RKO (cell line): Measurements from ENCODE around the gene VEGFB.

Experiments used
- DNase-seq: peaks from one replicate; pipeline ENCODE4 v3.0.0-alpha.2; 2016; ENCODE audit warnings: low spot score

Gene VEGFB

DNA sequence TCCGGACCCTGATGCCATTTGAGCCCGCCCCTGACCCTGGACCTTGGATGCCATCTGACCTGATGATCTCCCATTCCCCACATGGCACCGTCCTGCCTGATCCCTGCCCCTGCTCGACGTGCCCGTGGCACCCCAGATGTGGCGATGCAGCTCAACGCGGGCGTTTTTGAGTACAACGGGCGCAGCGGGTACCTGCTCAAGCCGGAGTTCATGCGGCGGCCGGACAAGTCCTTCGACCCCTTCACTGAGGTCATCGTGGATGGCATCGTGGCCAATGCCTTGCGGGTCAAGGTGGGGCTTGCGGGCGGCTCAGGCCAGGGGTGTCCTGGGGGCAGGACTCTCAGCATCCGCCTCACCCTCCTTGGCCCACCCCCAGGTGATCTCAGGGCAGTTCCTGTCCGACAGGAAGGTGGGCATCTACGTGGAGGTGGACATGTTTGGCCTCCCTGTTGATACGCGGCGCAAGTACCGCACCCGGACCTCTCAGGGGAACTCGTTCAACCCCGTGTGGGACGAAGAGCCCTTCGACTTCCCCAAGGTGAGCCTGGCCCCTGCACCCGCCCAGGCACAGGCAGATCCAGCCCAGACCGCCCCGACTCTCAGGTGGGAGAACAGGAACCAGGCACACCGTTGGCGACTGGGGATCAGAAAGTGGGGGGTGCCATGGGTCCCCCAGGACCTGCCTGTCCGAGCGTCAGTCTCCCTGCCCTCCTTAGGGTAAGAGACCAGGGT lies 28.1 kb downstream of the VEGFB start:
- DNase-seq: no peak

DNA sequence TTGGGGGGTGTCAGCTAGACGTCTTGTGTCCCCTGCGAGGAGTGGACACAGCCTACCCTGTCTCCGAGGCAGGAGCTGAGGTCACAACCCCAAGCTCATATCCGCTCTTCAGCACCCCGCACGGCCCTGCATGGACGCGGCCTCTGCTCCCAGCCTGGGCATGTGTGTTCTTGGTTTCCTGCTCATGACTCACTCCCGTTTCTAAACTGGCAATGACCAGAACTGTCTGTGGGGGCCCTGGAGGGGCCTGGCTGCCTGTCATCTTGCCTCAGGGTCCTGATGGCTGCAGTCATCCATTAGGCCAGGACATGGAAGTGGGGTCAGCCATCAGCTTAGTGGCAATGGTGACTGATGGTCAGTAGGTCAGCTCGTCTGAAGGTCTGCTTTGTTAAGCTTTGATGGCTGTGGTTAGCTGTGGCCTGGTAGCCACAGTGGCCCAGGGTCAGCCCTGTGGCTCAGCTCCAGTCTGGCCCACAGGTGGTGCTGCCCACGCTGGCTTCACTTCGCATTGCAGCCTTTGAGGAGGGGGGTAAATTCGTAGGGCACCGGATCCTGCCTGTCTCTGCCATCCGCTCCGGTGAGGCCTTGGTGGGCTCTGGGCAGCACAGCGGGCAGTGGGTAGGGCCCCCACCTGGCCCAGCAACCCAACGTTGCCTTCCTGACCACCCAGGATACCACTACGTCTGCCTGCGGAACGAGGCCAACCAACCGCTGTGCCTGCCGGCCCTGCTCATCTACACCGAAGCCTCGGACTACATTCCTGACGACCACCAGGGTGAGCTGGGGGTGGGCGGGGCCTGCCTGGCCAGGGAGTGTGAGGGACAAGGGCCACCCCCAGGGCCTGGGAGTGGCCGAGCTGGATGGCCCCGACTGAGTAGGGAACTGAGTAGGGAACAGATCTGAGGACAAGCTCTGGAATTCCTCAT lies 28.9 kb downstream of the VEGFB start:
- DNase-seq: no peak

DNA sequence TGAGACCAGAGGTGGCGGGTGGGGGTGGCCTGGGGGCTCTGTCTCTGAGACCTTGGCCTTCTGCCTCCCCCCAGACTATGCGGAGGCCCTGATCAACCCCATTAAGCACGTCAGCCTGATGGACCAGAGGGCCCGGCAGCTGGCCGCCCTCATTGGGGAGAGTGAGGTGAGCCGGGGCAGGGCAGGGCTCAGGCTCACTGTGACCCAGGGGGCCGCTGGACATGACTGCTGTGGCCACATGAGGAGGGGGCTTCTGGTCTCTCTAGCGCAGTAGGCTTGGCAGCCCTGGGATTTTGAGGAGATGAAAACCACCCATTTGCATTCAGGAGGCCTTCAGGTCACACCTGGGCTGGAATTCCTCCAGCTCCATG lies 29.5 kb downstream of the VEGFB start:
- no peak for DNase-seq

DNA sequence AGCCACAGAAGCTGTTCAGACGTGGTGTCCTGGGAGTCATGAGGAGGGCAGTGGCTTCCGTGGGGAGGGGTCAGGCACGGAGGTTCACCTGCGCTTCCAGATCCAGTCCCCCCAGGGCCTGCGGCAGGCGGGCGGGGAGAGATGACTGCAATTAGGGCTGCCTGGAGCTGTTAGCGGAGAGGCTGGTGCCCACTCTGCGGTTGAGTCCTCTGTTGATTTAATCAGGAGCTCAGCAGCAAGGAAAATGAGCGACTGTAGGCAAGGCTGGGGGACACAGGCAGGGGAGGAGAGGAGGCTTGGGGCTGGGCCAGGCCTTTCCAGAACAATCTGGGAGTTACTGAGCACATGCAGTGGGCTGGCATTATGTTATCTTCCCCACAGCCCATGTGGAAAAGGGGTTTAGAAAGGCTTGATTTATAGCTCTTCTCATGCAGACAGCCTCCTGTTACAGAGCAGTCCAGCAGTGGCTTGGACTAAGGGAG lies 30.0 kb downstream of the VEGFB start:
- DNase-seq: no peak

DNA sequence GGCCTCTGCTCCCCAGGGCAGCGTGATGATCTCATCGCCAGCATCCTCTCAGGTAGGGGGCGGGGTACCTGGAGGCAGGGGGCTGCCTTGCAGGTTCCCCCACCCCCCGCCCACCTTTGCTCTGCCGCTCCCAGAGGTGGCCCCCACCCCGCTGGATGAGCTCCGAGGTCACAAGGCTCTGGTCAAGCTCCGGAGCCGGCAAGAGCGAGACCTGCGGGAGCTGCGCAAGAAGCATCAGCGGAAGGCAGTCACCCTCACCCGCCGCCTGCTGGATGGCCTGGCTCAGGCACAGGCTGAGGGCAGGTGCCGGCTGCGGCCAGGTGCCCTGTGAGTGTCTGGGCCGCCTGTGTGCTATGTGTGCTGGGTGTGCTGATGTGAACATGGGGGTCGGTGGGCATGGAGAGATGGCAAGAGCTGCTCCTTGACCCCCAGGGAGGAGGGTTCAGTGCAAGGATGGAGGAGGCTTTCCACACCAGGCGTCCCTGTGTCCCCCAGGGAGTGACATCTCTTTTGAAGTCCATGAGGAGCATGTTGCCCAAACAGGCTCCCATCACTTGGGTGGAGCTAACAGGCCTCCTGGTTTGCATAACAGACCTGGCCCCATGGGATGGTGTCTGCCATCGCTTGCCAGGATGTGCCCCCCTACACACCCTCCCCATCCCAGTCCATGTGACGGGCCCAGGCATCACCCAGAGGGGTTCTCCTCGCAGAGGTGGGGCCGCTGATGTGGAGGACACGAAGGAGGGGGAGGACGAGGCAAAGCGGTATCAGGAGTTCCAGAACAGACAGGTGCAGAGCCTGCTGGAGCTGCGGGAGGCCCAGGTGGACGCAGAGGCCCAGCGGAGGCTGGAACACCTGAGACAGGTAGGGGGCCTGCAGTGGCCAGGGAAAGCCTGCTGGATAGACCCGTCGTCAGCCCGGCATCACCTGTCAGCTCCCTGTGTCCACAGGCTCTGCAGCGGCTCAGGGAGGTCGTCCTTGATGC lies 31.1 kb downstream of the VEGFB start:
- no peak for DNase-seq

DNA sequence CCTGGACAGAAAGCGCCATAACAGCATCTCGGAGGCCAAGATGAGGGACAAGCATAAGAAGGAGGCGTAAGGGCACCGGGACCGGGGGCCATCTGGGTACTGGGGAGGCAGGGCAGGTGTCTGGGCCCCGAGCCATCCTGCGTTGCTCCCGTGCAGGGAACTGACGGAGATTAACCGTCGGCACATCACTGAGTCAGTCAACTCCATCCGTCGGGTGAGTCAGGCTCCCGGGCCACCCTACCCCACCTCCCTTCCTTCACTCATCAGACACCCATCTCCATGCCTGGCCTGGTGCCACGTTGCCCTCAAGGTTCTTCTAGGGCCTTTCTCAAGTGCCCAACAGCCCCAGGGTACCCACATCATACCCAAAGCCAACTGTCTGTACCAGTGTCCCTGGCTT lies 32.0 kb downstream of the VEGFB start:
- peak; percentile 69 for DNase-seq

DNA sequence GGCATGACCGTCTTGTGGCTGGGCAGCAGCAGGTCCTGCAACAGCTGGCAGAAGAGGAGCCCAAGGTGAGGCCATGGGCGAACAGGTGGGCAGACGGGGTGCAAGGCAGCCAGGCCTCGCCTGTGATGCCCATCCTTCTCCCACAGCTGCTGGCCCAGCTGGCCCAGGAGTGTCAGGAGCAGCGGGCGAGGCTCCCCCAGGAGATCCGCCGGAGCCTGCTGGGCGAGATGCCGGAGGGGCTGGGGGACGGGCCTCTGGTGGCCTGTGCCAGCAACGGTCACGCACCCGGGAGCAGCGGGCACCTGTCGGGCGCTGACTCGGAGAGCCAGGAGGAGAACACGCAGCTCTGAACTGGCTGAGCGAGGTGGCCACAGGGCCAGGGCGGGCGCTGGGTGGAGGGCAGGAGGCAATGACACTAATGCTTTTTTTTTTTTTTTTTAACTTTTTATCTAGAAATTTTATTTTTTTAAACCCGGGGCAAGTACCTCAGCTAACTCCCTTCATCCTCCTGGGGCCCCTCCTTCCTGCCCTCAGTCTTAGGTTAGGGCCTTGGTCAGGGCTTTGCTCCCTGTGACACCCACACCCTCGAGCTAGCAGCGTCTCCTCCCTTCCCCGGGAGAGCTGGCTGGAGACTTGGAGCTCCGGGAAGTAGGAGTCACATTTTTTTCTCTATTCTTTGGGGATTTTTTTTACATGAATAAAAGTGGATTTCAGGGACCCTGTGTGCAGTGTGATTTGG lies 33.0 kb downstream of the VEGFB start:
- DNase-seq: no peak

DNA sequence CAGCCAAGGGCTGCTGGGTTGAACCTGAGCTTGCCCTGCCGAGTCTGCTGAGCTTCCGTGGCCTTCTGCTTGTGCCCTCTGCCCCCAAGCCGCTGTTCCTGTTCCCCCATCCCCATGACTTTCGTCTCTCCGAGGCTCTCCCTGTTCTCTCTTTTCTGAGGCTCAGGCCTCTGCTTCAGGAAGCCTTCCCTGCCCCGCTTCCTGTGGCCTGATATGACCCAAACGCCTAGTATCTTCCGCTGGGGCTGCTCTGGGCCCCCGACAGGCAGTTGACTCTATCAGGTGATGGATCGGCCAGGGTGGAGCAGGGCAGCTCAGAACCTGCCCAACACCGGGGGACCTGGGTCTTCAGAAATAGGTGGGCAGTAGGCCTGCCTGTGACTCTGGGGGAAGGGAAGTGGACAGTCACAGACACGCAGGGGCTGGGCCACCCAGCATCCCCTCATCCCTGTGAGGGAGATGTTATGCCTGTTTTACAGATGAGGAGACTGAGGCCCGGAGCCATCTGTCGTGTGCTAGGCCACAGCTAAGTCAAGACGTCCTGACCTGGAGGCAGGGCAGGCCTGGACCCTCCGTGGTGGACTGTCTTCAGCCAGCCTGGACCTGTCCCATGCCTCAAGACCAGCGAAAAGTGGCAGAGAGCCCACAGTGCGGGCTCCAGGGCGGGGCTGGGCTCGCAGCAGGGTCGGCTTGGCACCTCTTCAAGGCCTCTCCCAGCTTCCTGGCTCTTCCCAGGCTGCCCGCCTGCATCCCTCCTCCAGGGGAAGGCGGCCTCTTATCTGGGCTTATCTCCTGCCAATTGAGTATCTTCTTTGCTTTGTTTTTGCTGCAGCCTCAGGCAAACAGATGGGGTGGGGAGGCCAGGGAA lies 33.9 kb downstream of the VEGFB start:
- DNase-seq: peak; percentile 25

DNA sequence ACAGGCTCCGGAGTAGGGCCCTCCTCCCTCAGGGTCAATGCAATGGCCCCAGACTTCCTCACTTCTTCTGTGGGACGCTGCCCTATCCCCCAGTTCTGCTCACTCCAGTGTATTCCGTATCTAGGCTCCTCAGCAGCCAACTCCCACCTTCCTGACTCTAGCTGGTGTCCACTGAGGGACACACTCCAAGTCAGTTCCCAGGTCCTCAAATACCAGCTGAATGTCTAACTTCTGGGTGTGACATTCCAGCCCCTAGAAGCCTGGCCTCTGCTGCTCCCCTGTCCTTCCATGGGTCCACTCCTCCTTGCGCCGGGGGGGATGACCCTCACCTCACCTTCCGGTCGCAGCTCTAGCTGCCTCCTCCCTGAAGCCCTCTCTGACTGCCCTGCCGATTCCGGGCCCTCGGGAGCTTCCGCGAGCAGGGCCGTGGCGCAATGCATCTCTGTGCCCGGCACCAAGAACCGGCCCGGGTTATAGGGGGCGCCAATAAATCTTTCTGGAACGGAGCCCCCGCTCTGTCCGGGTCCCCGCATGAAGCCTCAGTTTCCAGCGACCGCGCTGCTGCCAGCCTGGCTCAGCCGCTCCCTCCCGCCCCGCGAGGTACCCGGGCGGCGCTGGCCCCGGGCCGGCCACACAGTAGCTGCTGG lies 34.6 kb downstream of the VEGFB start:
- DNase-seq: peak; percentile 81

DNA sequence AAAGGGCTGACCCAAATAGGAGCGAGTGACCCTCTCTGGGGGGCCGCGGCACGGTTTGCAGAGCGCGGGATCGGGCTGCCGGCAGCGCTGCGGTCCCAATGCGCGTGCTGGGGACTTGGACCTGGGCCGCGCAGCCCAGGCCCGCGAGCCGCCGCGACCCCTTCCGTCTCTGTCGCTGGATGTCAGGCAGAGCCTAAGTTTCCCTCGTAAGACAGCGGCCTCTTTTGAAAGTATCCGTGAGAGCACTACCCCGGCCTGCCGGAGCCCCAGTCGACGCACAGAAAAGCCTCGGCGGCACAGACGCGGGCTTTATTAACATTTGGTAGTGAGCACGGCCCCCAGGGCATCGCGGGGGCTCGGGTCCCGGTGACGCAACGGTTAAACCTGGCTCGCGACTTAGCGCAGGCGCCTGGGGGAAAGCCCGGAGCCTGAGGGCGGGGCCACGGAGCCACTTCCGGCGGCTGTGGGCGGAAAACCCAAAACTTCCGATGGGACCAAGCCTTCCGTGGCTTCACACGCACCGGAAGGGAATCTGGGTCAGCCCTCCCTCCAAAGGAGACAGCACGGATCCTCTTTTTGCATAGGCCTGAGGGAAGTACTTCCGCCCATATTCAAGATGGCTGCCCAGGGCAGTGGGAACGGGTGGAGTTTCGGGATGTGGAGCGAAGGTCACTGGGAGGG lies 35.3 kb downstream of the VEGFB start:
- peak; percentile 99 for DNase-seq

DNA sequence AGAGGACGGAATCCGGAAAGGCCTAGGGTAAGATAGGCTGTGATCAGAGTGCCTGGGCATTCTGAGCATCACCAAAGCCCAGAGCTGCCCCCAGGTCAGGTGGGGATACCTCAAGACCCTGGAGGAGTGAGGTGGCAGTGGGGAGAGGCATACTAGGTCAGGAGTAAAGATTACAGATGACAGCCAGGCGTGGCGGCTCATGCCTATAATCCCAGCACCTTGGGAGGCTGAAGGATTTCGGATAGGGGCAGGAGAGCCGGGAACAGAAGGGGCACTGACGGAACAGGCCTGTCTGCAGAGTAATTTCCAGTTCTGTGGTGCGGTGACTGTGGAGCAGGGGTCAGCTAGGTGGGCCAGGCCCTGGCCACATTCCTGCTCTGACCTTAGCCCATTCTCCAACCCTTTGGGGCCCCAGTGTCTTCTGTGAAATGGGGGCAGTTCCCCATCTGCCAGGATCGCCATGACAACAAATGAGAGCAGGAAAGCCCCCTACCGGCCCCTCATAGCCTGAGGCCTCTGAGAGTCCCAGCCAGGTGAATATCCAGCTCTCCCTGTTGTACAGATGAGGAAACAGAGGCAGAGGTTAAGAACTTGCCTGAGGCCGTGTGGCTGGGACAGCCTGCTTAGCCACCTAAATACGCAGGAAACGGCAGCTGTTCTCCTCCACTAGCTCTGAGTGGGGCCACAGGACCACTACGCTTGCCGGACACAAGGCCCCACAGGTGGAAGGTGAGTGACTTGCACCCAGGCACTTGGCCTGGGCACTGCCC lies 40.8 kb downstream of the VEGFB start:
- no peak for DNase-seq

DNA sequence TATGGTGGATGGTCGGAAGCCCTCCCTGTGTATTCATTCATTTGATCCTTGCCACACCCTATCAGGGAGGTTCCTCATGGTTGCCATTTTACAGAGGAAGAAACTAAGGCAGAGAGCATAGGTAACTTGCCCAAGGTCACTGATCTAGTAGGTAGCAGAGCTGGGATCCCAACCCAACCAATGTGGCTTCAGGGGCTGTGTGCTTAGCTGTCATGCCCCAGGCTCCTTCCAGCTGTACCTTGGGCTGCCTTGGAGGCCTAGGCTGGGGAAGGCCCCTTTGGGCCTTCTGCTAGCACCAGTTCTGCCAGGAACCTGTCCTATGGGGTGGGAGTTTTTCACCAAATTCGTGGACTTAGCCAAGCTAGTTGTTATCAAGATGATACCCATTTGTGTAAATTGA lies 41.5 kb downstream of the VEGFB start:
- no peak for DNase-seq

DNA sequence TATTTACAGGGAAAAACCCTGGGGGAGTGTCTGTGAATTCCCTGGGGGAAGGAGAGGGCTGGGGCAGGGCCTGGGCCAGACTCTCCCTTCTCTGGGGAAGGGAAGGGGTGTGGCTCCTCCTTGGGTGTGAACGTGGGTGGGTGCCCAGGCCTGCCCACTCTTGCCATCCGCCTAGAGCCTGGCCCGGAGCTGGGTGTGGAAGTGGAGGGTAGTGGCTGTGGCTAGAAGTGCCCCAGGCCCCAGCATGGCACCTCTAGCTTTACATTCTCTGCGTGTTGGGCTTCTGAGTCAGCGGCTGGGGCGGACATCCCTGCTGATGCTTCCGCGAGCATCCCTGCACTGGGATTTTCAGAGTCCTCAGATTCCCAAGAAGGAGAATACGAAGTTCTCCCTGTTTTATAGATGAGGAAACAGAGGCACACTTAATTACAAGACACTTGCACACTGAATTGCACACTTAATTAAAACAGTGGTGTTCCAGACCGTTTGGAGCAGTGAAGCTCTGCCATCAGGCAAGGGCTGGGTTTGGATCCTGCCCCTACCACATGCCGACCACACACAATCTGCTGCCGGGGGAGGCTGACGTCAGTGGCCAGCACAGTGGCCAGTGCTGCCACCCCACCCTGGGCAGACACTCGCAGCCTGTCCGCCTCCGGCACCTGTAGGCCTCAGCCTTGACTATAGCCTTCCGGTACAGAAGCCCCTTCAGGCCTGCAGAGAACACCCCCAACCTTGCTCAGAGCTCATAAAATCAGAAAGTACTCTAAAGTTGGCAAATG lies 42.5 kb downstream of the VEGFB start:
- no peak for DNase-seq

DNA sequence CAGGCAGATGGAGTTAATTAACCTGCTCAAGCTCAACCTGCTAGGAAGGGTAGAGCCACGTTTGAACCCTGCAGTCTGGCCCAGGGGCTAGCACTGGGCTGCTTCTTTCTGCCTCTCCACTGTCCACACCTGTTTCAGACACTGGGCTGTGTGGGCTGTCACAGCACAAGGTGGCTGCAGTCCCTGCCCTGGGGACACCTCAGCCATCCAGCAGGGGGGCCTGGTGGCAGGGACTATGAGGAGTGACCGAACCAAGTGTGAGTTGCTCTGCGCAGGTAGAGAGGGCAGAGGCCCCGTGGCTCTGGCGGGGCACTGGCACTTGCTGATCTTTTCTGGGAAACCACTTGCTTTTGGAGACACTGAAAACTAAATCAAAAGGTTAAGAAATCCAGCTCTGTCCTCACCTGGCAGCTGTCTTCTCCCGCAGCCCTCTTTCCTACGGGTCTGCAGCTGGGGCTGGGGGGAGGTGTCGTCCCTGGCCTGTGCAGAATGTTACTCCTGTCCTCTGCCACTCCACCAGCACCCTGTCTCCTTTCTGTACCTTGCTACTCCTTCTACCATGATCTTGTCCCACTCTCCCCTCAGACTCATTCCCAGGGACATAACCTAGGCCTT lies 44.3 kb downstream of the VEGFB start:
- no peak for DNase-seq

DNA sequence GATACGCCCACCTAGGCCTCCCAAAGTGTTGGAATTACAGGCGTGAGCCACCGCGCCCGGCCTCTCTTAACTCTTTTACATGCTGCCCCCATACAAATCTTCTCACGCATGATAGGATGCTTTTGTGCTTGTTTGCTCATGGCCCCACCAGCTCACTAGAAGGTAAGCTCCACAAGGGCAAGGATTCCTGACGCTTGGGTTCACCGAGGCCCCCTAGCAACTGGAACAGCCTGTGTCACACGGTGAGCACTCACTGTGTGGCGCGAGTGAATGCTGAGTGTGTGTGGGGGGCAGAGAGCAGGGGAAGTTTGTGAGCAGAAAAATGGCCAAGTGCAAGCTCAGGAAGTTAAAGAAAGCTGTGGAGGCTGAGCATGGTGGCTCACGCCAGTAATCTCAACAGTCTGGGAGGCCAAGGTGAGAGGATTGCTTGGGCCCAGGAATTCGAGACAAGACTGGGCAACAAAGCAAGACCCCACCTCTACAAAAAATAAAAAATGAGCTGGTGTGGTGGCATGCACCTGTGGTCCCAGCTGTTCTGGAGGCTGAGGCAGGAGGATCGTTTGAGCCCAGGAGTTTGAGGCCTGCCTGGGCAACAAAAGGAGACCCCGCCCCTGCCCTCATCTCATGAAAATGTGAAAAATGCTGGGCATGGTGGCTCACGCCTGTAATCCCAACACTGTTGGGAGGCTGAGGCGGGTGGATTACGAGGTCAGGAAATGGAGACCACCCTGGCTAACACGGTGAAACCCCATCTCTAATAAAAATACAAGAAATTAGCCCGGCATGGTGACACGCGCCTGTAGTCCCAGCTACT lies 47.8 kb downstream of the VEGFB start:
- DNase-seq: no peak

DNA sequence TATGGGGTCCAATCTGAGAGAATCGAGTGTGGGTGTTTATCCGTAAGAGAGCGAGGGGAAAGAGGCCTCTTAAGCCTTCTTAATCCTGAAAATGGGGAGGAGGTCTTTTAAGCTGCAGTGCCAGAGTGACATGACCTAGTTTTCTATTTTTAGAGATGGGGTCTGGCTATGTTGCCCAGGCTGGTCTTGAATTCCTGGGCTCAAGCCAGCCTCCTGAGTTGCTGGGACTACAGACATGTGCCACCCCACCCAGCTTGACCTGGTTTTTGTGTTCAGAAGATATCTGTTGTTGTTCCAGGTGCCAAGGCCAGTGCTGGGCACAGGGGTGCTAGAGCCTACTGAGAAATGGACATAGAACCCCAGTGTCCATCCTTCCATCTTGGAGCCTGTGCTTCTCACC lies 48.7 kb downstream of the VEGFB start:
- no peak for DNase-seq
